Parathyroid adenoma (tissue), 2 donors: ENCODE results near the gene MGARP.

Experiments
- H2AFZ ChIP-seq: fragments of 300-600 bp; sonication (generic); one replicate; pipeline ENCODE4 v1.7.0; 2017; ENCODE audit warnings: antibody characterized with exemption, mild to moderate bottlenecking
- H3K27ac ChIP-seq: fragments of 300-600 bp; sonication (generic); one replicate; pipeline ENCODE4 v1.7.0; 2017
- H3K27me3 ChIP-seq: fragments of 300-600 bp; sonication (generic); one replicate; pipeline ENCODE4 v1.7.0; 2017; ENCODE audit warnings: low read length; ENCODE audit not compliant: control insufficient read depth, insufficient read depth
- H3K36me3 ChIP-seq: fragments of 300-600 bp; sonication (generic); one replicate; pipeline ENCODE4 v1.7.0; 2017; ENCODE audit warnings: low read length; ENCODE audit not compliant: control insufficient read depth, insufficient read depth
- H3K4me1 ChIP-seq: fragments of 300-600 bp; sonication (generic); one replicate; pipeline ENCODE4 v1.7.0; 2017; ENCODE audit warnings: control low read depth
- H3K4me2 ChIP-seq: fragments of 300-600 bp; sonication (generic); one replicate; pipeline ENCODE4 v1.7.0; 2017; ENCODE audit warnings: low read length
- H3K4me3 ChIP-seq: fragments of 300-600 bp; sonication (generic); one replicate; pipeline ENCODE4 v1.7.0; 2017; ENCODE audit warnings: low read depth, low read length
- H3K79me2 ChIP-seq: fragments of 300-600 bp; sonication (generic); one replicate; pipeline ENCODE4 v1.7.0; 2017; ENCODE audit warnings: control low read depth
- H3K9ac ChIP-seq: fragments of 300-600 bp; sonication (generic); one replicate; pipeline ENCODE4 v1.7.0; 2017; ENCODE audit warnings: mild to moderate bottlenecking
- H3K9me3 ChIP-seq: fragments of 300-600 bp; sonication (generic); one replicate; pipeline ENCODE4 v1.7.0; 2017; ENCODE audit warnings: low read length; ENCODE audit not compliant: control insufficient read depth
- TF ChIP-seq, protein P1 (sequence below): fragments of 300-600 bp; sonication (generic); IDR thresholded peaks from one replicate; pipeline ENCODE4 v1.7.0; 2017; ENCODE audit warnings: antibody characterized with exemption, mild to moderate bottlenecking
- donor health status: primary hyperparathyroidism.

Gene MGARP

GRCh38 chr4:139282065-139282720 is 2.2 kb upstream of the MGARP start:
- no peak overlapping the region for H3K9ac ChIP-seq
- no peak overlapping the region for H3K4me2 ChIP-seq
- H2AFZ ChIP-seq: no peak overlapping the region
- H3K36me3 ChIP-seq: no peaks in the 10 kb centered on the region
- TF ChIP-seq, protein P1, sequence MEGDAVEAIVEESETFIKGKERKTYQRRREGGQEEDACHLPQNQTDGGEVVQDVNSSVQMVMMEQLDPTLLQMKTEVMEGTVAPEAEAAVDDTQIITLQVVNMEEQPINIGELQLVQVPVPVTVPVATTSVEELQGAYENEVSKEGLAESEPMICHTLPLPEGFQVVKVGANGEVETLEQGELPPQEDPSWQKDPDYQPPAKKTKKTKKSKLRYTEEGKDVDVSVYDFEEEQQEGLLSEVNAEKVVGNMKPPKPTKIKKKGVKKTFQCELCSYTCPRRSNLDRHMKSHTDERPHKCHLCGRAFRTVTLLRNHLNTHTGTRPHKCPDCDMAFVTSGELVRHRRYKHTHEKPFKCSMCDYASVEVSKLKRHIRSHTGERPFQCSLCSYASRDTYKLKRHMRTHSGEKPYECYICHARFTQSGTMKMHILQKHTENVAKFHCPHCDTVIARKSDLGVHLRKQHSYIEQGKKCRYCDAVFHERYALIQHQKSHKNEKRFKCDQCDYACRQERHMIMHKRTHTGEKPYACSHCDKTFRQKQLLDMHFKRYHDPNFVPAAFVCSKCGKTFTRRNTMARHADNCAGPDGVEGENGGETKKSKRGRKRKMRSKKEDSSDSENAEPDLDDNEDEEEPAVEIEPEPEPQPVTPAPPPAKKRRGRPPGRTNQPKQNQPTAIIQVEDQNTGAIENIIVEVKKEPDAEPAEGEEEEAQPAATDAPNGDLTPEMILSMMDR: no peak
- no peak overlapping the region for H3K4me3 ChIP-seq
- H3K9me3 ChIP-seq: no peaks in the 10 kb centered on the region
- no peaks in the 10 kb centered on the region for H3K27me3 ChIP-seq
- H3K79me2 ChIP-seq: no peaks in the 10 kb centered on the region
- H3K4me1 ChIP-seq: no peaks in the 10 kb centered on the region
- no peak overlapping the region for H3K27ac ChIP-seq

DNA sequence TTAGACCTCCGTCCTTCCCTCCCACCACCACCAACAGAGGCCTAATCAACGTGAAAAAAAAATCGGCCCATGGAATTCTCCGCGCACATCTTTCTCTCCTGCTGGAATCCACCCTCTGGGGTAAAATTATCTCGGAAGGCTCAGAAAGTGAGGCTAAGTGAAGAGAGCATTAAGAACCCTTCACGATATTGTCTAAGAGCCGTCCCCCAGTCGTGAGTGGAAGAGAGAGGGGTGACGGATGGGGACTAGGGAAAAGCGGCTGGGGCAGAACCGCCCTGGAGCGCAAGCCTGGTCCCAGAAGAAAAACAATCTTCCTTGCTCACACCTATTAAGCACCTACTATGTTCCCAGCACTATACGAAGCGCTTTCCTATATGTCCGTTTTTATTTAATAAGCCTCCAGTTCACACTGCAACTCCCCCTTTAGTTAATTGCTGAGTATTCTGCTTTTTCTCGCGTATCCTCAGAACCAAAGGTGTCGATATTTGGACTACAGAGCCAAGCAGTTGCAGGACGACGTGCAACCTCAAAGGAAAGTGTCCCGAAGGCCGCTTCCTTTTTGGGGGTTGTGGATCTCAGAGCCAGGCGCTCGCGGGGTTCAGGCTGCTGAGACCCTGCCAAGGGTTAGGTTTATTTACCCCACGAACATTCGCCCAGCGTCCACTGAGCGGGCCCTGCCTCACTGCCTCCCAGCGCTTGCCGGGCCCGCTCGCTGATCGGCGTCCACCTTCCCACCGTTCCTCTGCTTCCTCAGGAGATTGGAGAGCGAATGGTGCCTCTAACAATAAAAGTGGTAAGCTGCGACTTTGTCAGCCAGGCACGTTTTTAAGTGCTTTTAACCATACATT is 889 bp downstream of the MGARP start:
- Histone ChIP-seq H3K4me2 (peak overlapping the region; percentile 67), H3K27me3 (no peaks in the 10 kb centered on the region), H3K36me3 (no peaks in the 10 kb centered on the region), H2AFZ (peak overlapping the region; percentile 58), H3K9me3 (no peaks in the 10 kb centered on the region), H3K79me2 (no peaks in the 10 kb centered on the region), H3K27ac (no peak overlapping the region), H3K4me1 (no peaks in the 10 kb centered on the region), H3K9ac (no peak overlapping the region), H3K4me3 (no peak overlapping the region)
- TF ChIP-seq, protein P1: no peak

DNA sequence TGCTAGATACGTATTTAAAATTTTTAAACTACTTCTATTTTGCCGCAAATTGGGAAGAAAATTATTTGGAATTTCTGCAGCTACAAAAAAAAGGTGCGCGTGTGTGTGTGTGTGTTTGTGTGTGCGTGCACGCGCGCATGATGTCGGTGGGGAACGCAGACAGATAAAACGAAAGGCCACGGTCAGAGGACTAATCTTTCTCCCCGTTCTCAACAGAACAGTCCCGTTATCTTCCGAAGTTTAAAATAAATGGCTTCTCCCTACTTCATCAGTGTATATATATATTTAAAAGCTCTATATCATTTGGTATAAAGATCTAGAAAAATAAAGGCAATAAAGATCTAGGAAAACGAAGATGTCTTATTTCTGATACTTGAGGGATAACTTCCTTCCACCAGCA is 1.5 kb downstream of the MGARP start:
- Histone ChIP-seq H3K4me1 (no peaks in the 10 kb centered on the region), H3K27ac (no peak overlapping the region), H3K4me3 (no peak overlapping the region), H3K36me3 (no peaks in the 10 kb centered on the region), H2AFZ (no peak overlapping the region), H3K9ac (no peak overlapping the region), H3K79me2 (no peaks in the 10 kb centered on the region), H3K4me2 (no peak overlapping the region), H3K27me3 (no peaks in the 10 kb centered on the region), H3K9me3 (no peaks in the 10 kb centered on the region)
- TF ChIP-seq, protein P1: no peak

DNA sequence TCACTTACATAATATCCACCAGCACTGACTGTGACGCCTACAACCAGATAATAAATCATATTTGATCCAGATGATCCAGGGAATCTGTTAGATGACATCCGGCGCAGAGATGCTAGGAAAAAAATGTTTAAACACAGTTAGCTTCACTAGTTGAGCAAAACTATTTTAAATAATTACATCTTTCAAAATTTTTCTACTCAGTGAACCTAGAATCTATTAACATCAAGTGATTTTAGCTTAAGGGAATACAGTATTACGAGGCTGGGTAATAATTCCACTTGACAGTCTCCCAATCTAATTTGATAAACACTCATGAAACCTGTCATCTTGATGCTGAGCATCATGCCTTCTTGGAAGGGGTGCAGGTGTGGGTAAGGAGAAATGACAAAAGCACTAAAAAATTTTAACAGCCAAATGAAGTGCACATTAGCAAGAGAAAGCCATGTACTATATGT is 4.7 kb downstream of the MGARP start:
- H3K4me2 ChIP-seq: no peak overlapping the region
- no peak overlapping the region for H2AFZ ChIP-seq
- H3K79me2 ChIP-seq: no peaks in the 10 kb centered on the region
- H3K4me3 ChIP-seq: no peak overlapping the region
- no peaks in the 10 kb centered on the region for H3K27me3 ChIP-seq
- H3K36me3 ChIP-seq: no peaks in the 10 kb centered on the region
- H3K9me3 ChIP-seq: no peaks in the 10 kb centered on the region
- H3K27ac ChIP-seq: no peak overlapping the region
- TF ChIP-seq, protein P1: no peak
- no peak overlapping the region for H3K9ac ChIP-seq
- H3K4me1 ChIP-seq: no peaks in the 10 kb centered on the region
